Measurements from ENCODE around the gene AATK. TPM values are rescaled to one million over a fixed set of nuclear protein-coding genes. Genes with fewer than 3 reads are reported as not detected.

AATK gene
- total and polyA plus RNA-seq, 2 of the 13 experiments (the other 11 are each of a cell fraction or from before 2014, with no cell fraction given), result 2.9 to 8.4 TPM

DNA sequence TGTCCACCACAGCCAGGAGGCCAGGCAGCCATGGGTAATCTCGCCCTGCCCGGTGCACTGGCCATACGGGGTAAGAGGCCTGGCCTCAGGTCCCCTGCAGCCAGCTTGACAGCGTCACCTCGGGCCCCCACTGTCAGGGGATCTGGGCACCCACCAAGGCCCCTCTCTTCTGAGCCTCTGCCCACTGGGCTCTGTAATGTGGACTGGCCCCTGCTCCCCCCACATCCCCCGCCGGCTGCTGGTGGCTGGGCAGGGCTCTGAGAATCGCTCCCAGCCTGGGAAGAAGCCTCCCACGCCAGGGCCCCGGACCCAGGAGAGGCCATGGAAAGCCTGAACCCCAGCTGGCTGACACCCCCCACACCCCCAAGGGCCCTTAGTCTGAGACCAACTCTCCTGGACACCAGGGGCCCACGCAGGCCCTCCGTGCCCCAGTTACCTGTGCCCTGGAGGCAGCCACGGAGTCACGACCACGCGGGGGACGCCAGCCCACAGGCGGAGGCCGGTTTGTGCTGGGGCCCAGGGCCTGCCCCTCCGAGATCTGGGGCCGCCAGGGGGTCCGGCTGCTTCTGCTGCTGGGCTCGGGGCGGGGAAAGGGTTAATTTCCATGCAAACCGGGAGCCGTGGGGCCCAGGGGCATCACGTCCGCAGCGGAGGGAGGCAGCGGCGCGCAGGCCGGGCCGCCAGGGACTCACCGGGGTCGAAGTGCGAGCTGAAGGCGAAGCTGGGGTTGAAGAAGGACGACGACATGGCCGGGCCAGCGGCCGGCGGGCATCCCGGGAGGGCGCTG lies 582 bp downstream of the AATK start, which contains the start of gene PVALEF (continued):
- TF ChIP-seq TRAFD1 (CRISPR knock-in tag; IDR thresholded peaks at IDR 0.05; ENCODE audit: borderline replicate concordance) (peak; percentile 83; the same call in 1 of the 2 replicates), CAMTA2 (CRISPR knock-in tag; IDR thresholded peaks at IDR 0.05; ENCODE audit: borderline replicate concordance) (0 out of 2 replicates have a peak, but pooled peaks have one; percentile 38), MEF2D (CRISPR knock-in tag; IDR thresholded peaks at IDR 0.05) (peak; percentile 80), SMAD3 (CRISPR knock-in tag; IDR thresholded peaks at IDR 0.05) (peak; percentile 55; the same call in 1 of the 2 replicates), CCDC6 (CRISPR knock-in tag; IDR thresholded peaks at IDR 0.05) (peak; percentile 53; the same call in 1 of the 2 replicates), PAF1 (CRISPR knock-in tag; IDR thresholded peaks at IDR 0.05) (no peak), ZNF782 (CRISPR knock-in tag; IDR thresholded peaks at IDR 0.05; ENCODE audit: borderline replicate concordance) (no peak), ZNF580 (CRISPR knock-in tag; IDR thresholded peaks at IDR 0.05; ENCODE audit: borderline replicate concordance, low read depth) (peak; percentile 68; the same call in 1 of the 2 replicates), ARID2 (CRISPR knock-in tag; IDR thresholded peaks at IDR 0.05; ENCODE audit: borderline replicate concordance) (no peak), MAZ (IDR thresholded peaks at IDR 0.05; ENCODE audit: borderline replicate concordance, low read depth, low read length) (peak; percentile 80; the same call in 1 of the 2 replicates), MAZ (CRISPR knock-in tag; IDR thresholded peaks at IDR 0.05; ENCODE audit: low read depth) (peak; percentile 52; the same call in 1 of the 2 replicates), ZNF331 (CRISPR knock-in tag; IDR thresholded peaks at IDR 0.05) (peak; percentile 84), ASH2L (IDR thresholded peaks at IDR 0.05; ENCODE audit: insufficient read length, low read depth, low read length) (peak; percentile 93), HNF4A (CRISPR knock-in tag; IDR thresholded peaks at IDR 0.05) (peak; percentile 83), ZNF431 (CRISPR knock-in tag; IDR thresholded peaks at IDR 0.05; ENCODE audit: borderline replicate concordance, low read depth) (peak; percentile 36; the same call in 1 of the 2 replicates), SRSF4 (IDR thresholded peaks at IDR 0.05; ENCODE audit: low read depth, low read length, poor library complexity, severe bottlenecking) (no peak), RCOR2 (CRISPR knock-in tag; IDR thresholded peaks at IDR 0.05) (no peak), ZNF687 (CRISPR knock-in tag; IDR thresholded peaks at IDR 0.05) (peak; percentile 78), JUN (CRISPR knock-in tag; IDR thresholded peaks at IDR 0.05) (no peak)
- TF ChIP-seq, protein P1, sequence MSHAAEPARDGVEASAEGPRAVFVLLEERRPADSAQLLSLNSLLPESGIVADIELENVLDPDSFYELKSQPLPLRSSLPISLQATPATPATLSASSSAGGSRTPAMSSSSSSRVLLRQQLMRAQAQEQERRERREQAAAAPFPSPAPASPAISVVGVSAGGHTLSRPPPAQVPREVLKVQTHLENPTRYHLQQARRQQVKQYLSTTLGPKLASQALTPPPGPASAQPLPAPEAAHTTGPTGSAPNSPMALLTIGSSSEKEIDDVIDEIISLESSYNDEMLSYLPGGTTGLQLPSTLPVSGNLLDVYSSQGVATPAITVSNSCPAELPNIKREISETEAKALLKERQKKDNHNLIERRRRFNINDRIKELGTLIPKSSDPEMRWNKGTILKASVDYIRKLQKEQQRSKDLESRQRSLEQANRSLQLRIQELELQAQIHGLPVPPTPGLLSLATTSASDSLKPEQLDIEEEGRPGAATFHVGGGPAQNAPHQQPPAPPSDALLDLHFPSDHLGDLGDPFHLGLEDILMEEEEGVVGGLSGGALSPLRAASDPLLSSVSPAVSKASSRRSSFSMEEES (CRISPR knock-in tag; IDR thresholded peaks at IDR 0.05), result peak; percentile 38; the same call in 1 of the 2 replicates

Data from HepG2 (cell line).